CD4-positive, alpha-beta T cell treated with Interleukin-12 subunit alpha and Interleukin-12 subunit beta, for 1 hour (primary cell): Measurements from ENCODE around the gene MOV10L1.
"Not testable (repeated sequence)": the region's sequence is repeated elsewhere in the genome, so short reads cannot be mapped to it uniquely, and the experiment has no call there.

ENCODE experiments used
- DNase-seq: peaks from one replicate; pipeline ENCODE4 v3.0.0-alpha.2; 2020

The MOV10L1 gene

DNA sequence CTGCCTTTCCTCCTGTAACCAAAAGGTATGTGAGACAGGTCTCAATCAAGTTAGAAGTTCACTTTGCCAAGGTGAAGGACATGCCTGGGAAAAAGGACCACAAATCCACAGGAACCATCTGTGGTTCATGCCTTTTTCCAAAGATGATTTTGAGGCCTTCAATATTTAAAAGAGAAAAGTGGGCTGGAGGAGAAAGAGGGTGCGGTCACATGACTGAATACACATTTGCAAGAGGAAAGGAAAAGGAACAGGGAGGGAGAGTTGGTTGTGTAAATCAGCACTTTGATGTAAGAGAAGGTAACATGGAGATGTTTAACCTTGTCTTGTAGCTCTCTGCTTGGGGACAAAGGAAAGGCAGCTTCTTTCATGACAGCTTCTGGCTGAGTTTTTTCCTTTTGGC lies 21.2 kb downstream of the MOV10L1 start:
- DNase-seq = no peak

GRCh38 chr22:50112151-50113118 lies 22.6 kb downstream of the MOV10L1 start:
- DNase-seq = no peak

DNA sequence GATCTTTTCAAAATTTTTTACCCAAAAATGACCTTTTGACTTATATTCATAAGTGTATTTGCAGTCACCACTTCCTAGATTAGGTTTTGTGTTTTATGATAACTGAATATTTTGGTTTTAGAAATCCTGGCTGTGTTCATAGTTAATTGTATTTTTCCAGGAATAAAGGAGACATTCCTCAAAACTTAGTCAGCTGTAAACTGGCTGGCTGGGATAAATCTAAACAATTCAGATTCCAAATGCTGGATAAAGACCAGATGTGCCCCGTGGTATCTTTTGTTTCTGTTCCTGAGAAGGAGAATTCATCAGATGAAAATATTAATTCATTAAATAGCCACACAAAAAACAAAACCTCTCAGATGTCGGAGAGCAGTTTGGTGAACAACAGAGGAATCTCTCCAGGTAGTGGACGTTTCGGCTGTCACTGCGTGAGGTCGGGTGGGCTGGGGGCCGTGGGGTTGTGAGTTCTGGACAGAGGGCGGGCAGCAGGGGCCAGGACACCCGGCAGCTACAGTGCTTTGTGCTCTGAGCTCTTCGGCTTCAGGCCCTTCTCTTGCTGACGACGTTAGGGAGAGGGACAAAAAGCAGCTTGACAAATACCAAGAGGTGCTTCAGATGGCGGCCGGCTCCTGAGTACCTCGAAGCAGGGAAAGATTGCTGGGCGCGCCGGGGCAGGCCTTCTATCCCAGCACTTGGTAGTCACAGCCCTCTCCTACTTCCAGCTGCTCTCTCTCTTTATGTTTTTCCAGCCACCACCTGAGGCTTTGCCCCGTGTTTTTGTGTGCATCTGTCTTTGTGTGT lies 24.6 kb downstream of the MOV10L1 start:
- DNase-seq = no peak

GRCh38 chr22:50115693-50116092 lies 25.9 kb downstream of the MOV10L1 start:
- DNase-seq = no peak

GRCh38 chr22:50117168-50117762 lies 27.5 kb downstream of the MOV10L1 start:
- DNase-seq = no peak

GRCh38 chr22:50118129-50118528 lies 28.3 kb downstream of the MOV10L1 start:
- no peak for DNase-seq

GRCh38 chr22:50118557-50119168 lies 28.9 kb downstream of the MOV10L1 start:
- no peak for DNase-seq

GRCh38 chr22:50119169-50119767 lies 29.5 kb downstream of the MOV10L1 start:
- DNase-seq = no peak

- DNase-seq = no peak
Measured at GRCh38 chr22:50119768-50120251, 30.0 kb downstream of the MOV10L1 start.

- no peak for DNase-seq
Measured at GRCh38 chr22:50121202-50121740, 31.5 kb downstream of the MOV10L1 start.

- DNase-seq = no peak
Measured at GRCh38 chr22:50123119-50123518, 33.3 kb downstream of the MOV10L1 start.

- DNase-seq = no peak
Measured at GRCh38 chr22:50125029-50125428, 35.2 kb downstream of the MOV10L1 start.

- no peak for DNase-seq
Measured at GRCh38 chr22:50129121-50129736, 39.4 kb downstream of the MOV10L1 start.

DNA sequence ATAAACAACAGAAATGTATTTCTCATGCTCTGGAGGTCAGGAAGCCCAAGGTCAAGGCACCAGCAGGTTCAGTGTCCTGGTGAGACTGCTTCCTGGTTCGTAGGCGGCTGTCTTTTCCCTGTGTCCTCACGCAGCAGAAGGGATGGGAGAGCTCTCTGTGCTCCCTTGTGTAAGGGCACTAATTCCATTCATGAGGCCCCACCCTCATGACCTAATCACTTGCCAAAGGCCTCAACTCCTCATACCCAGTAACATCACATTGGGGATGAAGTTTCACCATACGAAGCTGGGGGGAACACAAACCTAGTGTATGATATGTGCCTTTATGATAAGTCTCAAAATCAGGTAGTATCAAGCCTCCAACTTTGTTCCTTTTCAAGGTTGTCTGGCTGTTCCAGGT lies 42.1 kb downstream of the MOV10L1 start:
- no peak for DNase-seq

DNA sequence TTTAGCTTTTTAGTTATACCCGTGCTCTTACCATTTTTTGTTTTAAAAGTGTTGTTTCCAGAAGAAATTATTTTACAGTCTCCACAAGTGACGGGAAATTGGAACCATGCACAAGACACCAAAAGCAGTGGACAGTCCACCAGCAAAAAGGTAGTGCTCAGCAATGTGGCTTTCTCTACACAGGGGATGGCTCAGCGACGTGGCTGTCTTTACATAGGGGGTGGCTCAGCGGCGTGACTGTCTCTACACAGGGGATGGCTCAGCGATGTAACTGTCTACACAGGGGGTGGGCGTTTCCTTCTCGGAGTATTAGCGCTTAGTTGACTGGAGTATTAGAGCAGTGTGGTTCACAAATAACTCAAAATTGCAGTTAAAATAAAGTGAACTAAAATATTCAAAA lies 44.7 kb downstream of the MOV10L1 start:
- no peak for DNase-seq

- no peak for DNase-seq
Measured at GRCh38 chr22:50136581-50137015, 46.8 kb downstream of the MOV10L1 start.

- DNase-seq = not testable (repeated sequence)
Measured at GRCh38 chr22:50137277-50137676, 47.5 kb downstream of the MOV10L1 start.

DNA sequence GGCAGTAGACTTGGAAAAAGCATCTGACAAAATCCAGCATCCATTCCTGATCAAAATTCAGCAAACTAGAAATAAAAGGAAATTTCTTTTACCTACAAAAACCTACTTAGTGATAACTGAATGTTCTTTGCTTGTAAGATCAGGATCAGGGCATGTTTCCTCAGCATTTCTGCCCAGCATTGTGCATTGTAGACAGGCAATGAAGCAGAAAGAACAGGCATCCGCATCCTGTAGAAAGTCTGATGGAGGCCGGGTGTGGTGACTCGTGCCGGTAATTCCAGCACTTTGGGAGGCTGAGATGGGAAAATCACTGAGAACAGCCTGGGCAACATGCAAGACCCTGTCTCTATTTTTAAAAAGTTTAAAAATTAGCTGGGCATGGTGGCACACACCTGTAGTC lies 48.2 kb downstream of the MOV10L1 start:
- DNase-seq = no peak

GRCh38 chr22:50138988-50139387 lies 49.2 kb downstream of the MOV10L1 start:
- no peak for DNase-seq

DNA sequence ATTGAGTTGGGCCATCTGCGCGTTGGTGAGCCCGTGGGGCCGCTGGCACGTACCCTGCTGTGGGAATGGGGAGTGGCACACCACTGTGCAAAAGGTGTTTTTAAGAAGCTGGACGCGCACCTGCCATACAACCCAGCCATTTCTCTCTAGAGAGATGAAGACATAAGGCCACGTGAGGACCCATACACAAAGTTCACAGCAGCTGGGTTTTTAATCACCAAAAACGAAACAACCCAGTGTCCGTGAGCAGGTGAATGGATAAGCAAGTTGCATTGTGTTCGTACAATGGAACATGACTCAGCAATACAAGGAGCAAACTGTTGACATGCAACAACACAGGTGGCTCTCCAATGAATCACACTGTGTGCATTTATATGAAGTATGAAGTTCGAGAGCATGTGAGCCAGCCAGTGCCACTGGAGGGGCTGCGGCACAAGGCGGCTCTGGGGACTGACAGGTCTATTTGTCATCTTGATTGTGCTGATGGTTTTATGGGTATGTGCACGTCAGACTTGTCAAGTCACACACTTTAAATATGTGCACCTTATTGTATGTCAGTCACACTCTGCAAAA lies 50.1 kb downstream of the MOV10L1 start:
- DNase-seq = no peak

DNA sequence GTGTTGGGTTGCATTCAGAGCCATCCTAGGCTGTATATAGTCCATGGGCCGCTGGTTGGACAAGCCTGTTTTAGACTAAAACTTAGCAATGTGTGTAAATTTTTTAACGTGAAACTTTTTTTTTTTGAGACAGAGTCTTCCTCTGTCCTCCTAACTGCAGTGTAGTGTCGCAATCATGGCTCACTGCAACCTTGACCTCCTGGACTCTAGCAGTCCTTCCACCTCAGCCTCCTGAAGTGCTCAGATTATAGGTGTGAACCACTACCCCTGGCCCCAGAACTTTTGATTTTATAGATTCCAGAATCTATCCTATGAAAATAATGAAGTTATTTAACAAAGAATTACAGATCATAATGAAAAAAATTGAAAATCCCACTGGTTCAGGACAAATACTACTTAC lies 50.8 kb downstream of the MOV10L1 start:
- no peak for DNase-seq
